Neural crest cell (in vitro differentiated cells): Measurements from ENCODE around the gene HOXB5. TPM values are rescaled to one million over a fixed set of nuclear protein-coding genes. Genes with fewer than 3 reads are reported as not detected.
A peak's percentile ranks its signal among the peaks of the same experiment; 100 is the strongest.

Experiments used
- DNase-seq: peaks from one replicate; pipeline ENCODE4 v3.0.0; 2021; ENCODE audit warnings: low read depth, mixed read lengths, low spot score
- H3K27ac Mint-ChIP-seq: one replicate; pipeline ENCODE4 v1.8.0; 2021; ENCODE audit warnings: mild to moderate bottlenecking, mixed read lengths; ENCODE audit not compliant: unreplicated experiment
- H3K27me3 Mint-ChIP-seq: 2 replicates; pipeline ENCODE4 v1.8.0; 2021; ENCODE audit warnings: low read depth, mild to moderate bottlenecking, mixed read lengths
- H3K36me3 Mint-ChIP-seq: 2 replicates; pipeline ENCODE4 v1.8.0; 2021; ENCODE audit warnings: low read depth, mild to moderate bottlenecking, mixed read lengths
- H3K4me1 Mint-ChIP-seq: 2 replicates; pipeline ENCODE4 v1.8.0; 2021; ENCODE audit warnings: mixed read lengths
- H3K4me3 Mint-ChIP-seq: one replicate; pipeline ENCODE4 v1.8.0; 2021; ENCODE audit warnings: mild to moderate bottlenecking, mixed read lengths
- H3K9me3 Mint-ChIP-seq: 2 replicates; pipeline ENCODE4 v1.8.0; 2021; ENCODE audit warnings: mixed read lengths
- total RNA-seq: library from RNA; stranded (reverse); gene quantifications from 2 replicates; pipeline ENCODE4 v1.2.1, GENCODE V29; 2021
- TF ChIP-seq, protein P1 (sequence below): fragments of 200-600 bp; sonication (generic); conservative IDR thresholded peaks from 2 replicates; pipeline ENCODE4 v1.5.0; 2021; ENCODE audit warnings: antibody characterized with exemption, mild to moderate bottlenecking

The HOXB5 gene
- total RNA-seq, 1 donor from 2014 or later = 2.6 TPM

DNA sequence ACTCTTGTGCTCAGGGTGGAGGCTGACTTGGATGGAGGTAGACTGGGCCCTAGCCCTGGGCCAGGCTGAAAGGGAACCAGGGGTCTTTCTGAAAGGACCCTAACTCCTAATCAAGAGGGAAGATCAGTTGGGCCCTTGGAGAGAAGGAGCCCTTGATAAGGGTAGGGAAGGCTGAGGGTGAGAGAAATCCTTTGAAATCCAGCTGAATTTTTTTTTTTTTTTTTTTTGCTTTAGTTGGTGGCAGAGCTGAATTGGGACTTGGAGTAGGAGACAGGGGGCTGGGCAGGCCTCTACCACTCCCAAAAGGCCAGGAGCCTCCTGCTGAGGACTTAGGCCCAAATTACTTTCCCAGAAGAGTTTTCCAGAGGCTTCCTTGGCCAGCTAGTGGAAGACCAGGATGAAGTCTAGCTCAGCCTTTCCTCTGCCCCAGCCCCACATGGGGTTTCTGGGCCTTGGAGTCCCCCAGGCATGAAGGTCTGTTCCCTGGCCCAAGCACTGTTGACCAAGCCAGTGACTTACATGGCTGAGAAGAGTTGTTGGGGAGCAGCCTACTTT lies 2.9 kb downstream of the HOXB5 start:
- no peak for DNase-seq
- H3K27ac Mint-ChIP-seq = peak overlapping the region; percentile 82
- no peaks in the 10 kb centered on the region for H3K9me3 Mint-ChIP-seq
- peaks cover 18% of the 10 kb centered on the region for H3K36me3 Mint-ChIP-seq
- peaks cover 20% of the 10 kb centered on the region for H3K4me1 Mint-ChIP-seq
- peaks cover 100% of the 10 kb centered on the region for H3K27me3 Mint-ChIP-seq
- peak overlapping the region; percentile 92 for H3K4me3 Mint-ChIP-seq
- TF ChIP-seq, protein P1, sequence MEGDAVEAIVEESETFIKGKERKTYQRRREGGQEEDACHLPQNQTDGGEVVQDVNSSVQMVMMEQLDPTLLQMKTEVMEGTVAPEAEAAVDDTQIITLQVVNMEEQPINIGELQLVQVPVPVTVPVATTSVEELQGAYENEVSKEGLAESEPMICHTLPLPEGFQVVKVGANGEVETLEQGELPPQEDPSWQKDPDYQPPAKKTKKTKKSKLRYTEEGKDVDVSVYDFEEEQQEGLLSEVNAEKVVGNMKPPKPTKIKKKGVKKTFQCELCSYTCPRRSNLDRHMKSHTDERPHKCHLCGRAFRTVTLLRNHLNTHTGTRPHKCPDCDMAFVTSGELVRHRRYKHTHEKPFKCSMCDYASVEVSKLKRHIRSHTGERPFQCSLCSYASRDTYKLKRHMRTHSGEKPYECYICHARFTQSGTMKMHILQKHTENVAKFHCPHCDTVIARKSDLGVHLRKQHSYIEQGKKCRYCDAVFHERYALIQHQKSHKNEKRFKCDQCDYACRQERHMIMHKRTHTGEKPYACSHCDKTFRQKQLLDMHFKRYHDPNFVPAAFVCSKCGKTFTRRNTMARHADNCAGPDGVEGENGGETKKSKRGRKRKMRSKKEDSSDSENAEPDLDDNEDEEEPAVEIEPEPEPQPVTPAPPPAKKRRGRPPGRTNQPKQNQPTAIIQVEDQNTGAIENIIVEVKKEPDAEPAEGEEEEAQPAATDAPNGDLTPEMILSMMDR = no peak

DNA sequence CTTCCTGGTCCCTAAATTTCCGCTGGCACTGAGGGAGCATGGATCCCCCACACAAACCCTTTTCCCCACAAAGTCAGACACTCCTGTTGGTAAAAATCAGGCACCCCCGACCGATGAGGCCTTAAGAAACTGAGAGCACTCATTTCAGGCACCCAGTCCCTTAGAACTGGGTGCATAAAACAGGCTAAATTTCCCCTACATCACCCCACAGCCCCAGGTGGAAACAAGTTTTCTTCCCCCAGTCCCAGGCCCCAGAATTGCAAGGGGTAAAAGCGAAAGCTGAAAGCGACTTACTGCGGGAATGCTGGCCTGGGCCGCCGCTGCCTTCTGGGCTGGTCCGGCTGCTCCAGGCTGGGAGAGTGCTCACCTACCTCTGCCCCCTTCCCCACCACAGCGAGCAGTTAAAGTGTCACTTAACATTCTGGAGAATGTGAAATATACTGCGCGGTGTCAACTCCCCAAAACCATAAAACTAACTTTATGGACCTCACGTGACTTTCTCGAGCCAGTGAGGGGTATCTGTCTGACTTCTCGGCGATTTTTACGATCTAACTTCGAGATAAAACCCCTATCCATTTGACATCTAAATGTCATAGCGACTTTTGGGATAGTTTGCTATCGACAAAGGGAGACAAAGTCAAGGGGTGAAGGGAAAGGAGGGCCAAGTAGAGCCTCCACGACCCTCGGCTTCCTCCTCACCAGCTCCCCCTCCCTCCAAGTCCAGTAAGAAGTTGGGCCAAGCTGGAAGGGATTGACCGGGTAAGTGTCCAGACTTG lies 3.6 kb downstream of the HOXB5 start, which contains the start of gene HOXB3:
Gene HOXB3, minus strand, starts transcription at position 411 of the 776 bp plus-strand sequence. CDS start 37,767 bp downstream, outside the sequence.
- Mint-ChIP-seq H3K27me3 (peaks cover 100% of the 10 kb centered on the region), H3K4me1 (peaks cover 26% of the 10 kb centered on the region), H3K9me3 (no peaks in the 10 kb centered on the region), H3K4me3 (peak within 1 kb of the TSS; percentile 92), H3K36me3 (peaks cover 12% of the 10 kb centered on the region), H3K27ac (peak within 1 kb of the TSS; percentile 82)
- TF ChIP-seq, protein P1 = no peak
- no peak for DNase-seq

DNA sequence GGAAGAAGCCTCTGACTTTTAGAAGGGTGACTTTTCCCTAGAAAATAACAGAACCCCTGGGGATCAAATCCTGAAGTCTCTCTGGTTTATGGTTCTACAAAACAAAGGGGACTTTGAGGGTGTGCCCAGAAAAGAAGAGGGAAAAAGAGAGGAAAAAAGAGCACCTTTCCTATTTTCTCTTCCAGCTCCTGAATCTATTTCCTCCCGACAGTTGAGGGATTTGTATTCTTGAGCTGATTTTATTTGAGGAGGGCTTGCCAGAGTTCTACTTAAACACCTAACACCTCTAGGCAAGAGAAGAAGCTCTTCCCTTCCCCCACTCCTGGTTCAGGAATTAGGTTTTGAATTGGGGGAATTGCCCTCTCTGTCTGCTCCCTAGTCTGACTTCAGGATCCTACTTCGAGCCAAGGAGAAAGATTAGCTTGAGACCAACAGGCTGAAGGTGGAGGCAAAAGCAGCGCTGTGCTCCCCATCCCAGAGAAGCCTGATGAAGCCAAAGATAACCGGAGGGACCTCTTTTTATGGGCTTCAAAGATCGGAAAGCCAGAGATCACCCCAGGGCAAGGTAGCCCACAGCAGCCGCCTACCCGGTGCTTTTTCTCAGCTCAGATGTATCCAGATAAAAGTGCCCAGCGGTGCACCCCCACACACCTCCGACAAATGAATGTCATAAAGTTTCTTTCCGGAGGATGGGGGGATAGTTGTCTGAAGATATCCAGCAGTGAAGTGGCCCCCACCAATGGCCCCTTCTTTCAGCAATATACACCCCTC lies 4.3 kb downstream of the HOXB5 start:
- Mint-ChIP-seq H3K27ac (peak overlapping the region; percentile 28), H3K27me3 (peaks cover 100% of the 10 kb centered on the region)

DNA sequence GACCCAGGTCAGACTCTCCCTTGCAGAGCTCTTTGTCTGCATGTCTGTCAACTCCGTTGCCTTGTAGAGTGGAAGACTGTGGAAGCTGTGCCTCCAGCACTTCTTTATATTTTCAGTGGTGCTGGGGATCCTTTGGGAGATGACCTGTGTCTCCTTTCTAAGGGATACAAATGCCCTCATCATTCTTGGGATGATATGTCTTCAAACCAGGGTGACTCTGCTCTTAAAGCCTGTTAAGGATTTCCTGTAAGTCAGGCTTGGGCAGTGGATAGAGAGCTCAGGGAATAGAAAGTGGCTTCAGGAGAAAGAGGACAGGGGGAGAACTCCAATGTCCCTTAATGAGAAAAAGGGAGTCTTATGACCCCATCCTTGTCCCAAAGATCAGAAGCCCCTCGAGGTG lies 5.1 kb downstream of the HOXB5 start:
- no peak for DNase-seq
- Mint-ChIP-seq H3K27me3 (peaks cover 100% of the 10 kb centered on the region), H3K27ac (no peak overlapping the region), H3K4me1 (peaks cover 29% of the 10 kb centered on the region), H3K36me3 (peaks cover 10% of the 10 kb centered on the region), H3K9me3 (no peaks in the 10 kb centered on the region), H3K4me3 (peak overlapping the region; percentile 92)
- TF ChIP-seq, protein P1 = no peak

More for the DNA sequence above, 4.3 kb downstream of the HOXB5 start:
- TF ChIP-seq, protein P1 = no peak
- H3K4me3 Mint-ChIP-seq = peak overlapping the region; percentile 92
- H3K4me1 Mint-ChIP-seq = peaks cover 30% of the 10 kb centered on the region
- no peak for DNase-seq
- peaks cover 12% of the 10 kb centered on the region for H3K36me3 Mint-ChIP-seq
- no peaks in the 10 kb centered on the region for H3K9me3 Mint-ChIP-seq

DNA sequence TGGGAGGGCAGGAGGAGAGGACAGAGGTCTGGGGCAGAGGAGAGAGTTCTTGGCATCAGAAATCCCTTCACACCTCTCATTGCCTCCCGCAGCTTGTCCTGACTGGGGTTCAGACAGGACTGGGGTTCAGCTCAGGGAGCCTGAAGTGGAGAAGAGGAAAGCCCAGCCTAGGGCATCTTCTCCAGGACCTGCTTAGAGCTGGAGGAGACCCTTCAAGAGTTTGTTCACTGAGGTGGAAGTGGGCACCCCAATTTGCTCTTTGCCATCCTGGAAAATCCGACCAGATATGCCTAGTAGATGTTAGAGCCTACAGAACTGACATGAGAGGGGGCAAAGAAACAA lies 5.5 kb downstream of the HOXB5 start:
- Mint-ChIP-seq H3K27me3 (peaks cover 100% of the 10 kb centered on the region), H3K36me3 (peaks cover 12% of the 10 kb centered on the region), H3K27ac (no peak overlapping the region), H3K9me3 (no peaks in the 10 kb centered on the region), H3K4me1 (peaks cover 26% of the 10 kb centered on the region), H3K4me3 (peak overlapping the region; percentile 92)
- DNase-seq = no peak
- TF ChIP-seq, protein P1 = no peak
